K562 (cell line): ENCODE measurements around the gene CDC42EP2. TPM values are rescaled to one million over a fixed set of nuclear protein-coding genes. Genes with fewer than 3 reads are reported as not detected.

Experiments used
- CBFB ChIP-seq: sonication (generic); formaldehyde crosslinking; IDR thresholded peaks from 2 replicates; pipeline ENCODE4 v1.4.0; 2020; ENCODE audit warnings: mild to moderate bottlenecking, missing genetic modification reagents
- CREB5 ChIP-seq: fragments of 250-450 bp; sonication (Bioruptor Pico); IDR thresholded peaks from 2 replicates; pipeline ENCODE4 v1.5.0; 2020; ENCODE audit warnings: mild to moderate bottlenecking
- CREM ChIP-seq: IDR thresholded peaks from 2 replicates; pipeline ENCODE4 v1.6.1; 2014; ENCODE audit warnings: antibody characterized with exemption, low read depth
- FOXJ3 ChIP-seq: sonication (generic); formaldehyde crosslinking; IDR thresholded peaks from 2 replicates; pipeline ENCODE4 v1.4.0; 2020; ENCODE audit warnings: mild to moderate bottlenecking, missing genetic modification reagents
- HSF4 ChIP-seq: fragments of 250-450 bp; sonication (Bioruptor Pico); IDR thresholded peaks from 2 replicates; pipeline ENCODE4 v2.1.2; 2022; ENCODE audit warnings: mild to moderate bottlenecking, moderate library complexity, borderline replicate concordance
- MCM5 ChIP-seq: fragments of 450-650 bp; IDR thresholded peaks from 2 replicates; pipeline ENCODE4 v1.6.1; 2016; ENCODE audit warnings: low read depth
- MYC ChIP-seq, 2 experiments: fragments of 250-450 bp in 1 of 2; sonication (Bioruptor Pico) in 1 of 2; IDR thresholded peaks; 2 replicates each; pipeline versions ENCODE4 v1.5.1 to v1.6.1; 2012 to 2021; ENCODE audit warnings: low read depth in 2 of 2, borderline replicate concordance in 1 of 2, improper control_type of control experiment in 1 of 2, low read length in 1 of 2, mild to moderate bottlenecking in 1 of 2, moderate library complexity in 1 of 2
- RBFOX2 ChIP-seq: fragments of 200-400 bp; formaldehyde crosslinking; IDR thresholded peaks from 2 replicates; pipeline ENCODE4 v1.6.1; 2017; ENCODE audit warnings: low read depth, mild to moderate bottlenecking, low read length, moderate library complexity
- RCOR1 ChIP-seq, 2 experiments: IDR thresholded peaks; 2 replicates each; pipeline ENCODE4 v1.6.1; 2012; ENCODE audit warnings: low read depth in 2 of 2, low read length in 2 of 2, borderline replicate concordance in 1 of 2, improper control_type of control experiment in 1 of 2
- SAFB ChIP-seq: fragments of 200-400 bp; formaldehyde crosslinking; IDR thresholded peaks from 2 replicates; pipeline ENCODE4 v1.6.1; 2017; ENCODE audit warnings: low read depth, low read length, borderline replicate concordance
- SMAD3 ChIP-seq: fragments of 450-650 bp; formaldehyde crosslinking; conservative IDR thresholded peaks from 2 replicates; pipeline ENCODE4 v1.4.0; 2020; ENCODE audit warnings: mild to moderate bottlenecking
- TAL1 ChIP-seq: fragments of 450-650 bp; IDR thresholded peaks from 2 replicates; pipeline ENCODE4 v1.6.1; 2016; ENCODE audit warnings: mild to moderate bottlenecking
- TBL1XR1 ChIP-seq, 2 experiments: IDR thresholded peaks; 2 replicates each; pipeline ENCODE4 v1.6.1; 2012; ENCODE audit warnings: improper control_type of control experiment in 2 of 2, low read length in 2 of 2, mild to moderate bottlenecking in 1 of 2
- TCF7 ChIP-seq: sonication (generic); IDR thresholded peaks from 2 replicates; pipeline ENCODE4 v1.6.1; 2016; ENCODE audit warnings: antibody characterized with exemption, borderline replicate concordance
- TFAM ChIP-seq: fragments of 250-450 bp; sonication (Bioruptor Pico); conservative IDR thresholded peaks from 2 replicates; pipeline ENCODE4 v1.5.0; 2021; ENCODE audit warnings: mild to moderate bottlenecking, moderate library complexity
- THRAP3 ChIP-seq: fragments of 450-650 bp; IDR thresholded peaks from 2 replicates; pipeline ENCODE4 v1.6.1; 2016; ENCODE audit warnings: mild to moderate bottlenecking, inconsistent platforms, borderline replicate concordance
- U2AF1 ChIP-seq: fragments of 200-400 bp; formaldehyde crosslinking; optimal IDR thresholded peaks from 2 replicates; pipeline ENCODE3; 2017; ENCODE audit warnings: mild to moderate bottlenecking, low read depth, low read length, moderate library complexity
- ZFPM2 ChIP-seq: fragments of 250-450 bp; sonication (Bioruptor Pico); IDR thresholded peaks from 2 replicates; pipeline ENCODE4 v1.5.1; 2022; ENCODE audit warnings: mild to moderate bottlenecking
- ZNF280A ChIP-seq: fragments of 450-650 bp; IDR thresholded peaks from 2 replicates; pipeline ENCODE4 v1.6.1; 2018; ENCODE audit warnings: mild to moderate bottlenecking, low read depth; ENCODE audit not compliant: partially characterized antibody
- ZNF592 ChIP-seq: fragments of 450-650 bp; IDR thresholded peaks from 2 replicates; pipeline ENCODE4 v1.6.1; 2017; ENCODE audit warnings: antibody characterized with exemption, mild to moderate bottlenecking
- ZNF668 ChIP-seq: fragments of 250-450 bp; sonication (Bioruptor Pico); IDR thresholded peaks from 2 replicates; pipeline ENCODE4 v1.8.0; 2022; ENCODE audit warnings: mild to moderate bottlenecking, inconsistent platforms
- polyA plus RNA-seq, 8 experiments: library from polyadenylated mRNA; depleted of rRNA in 4 of 8; stranded (reverse) in 5 of 8; unstranded in 3 of 8; fragments of >200 nt; fragmentation: Nextera tagmentation in 2 of 8; fragmentation: Illumina TruSeq in 1 of 8; extraction: Ambion mirVana in 2 of 8; extraction: Trizol in 1 of 8; gene quantifications; 2 replicates each; pipeline versions ENCODE4 v1.2.1 to v1.2.3, GENCODE V29; 2011 to 2014; ENCODE audit warnings: inconsistent platforms in 1 of 8, missing spikeins in 1 of 8
- total RNA-seq, 7 experiments: library from RNA; depleted of rRNA in 6 of 7; stranded (reverse); fragments of >200 nt in 6 of 7; fragmentation: Illumina TruSeq in 2 of 7; extraction: Trizol in 2 of 7; gene quantifications; 2 replicates each; pipeline versions ENCODE4 v1.2.1 to v1.2.3, GENCODE V29; 2011 to 2021; ENCODE audit warnings: low replicate concordance in 1 of 7

CDC42EP2 gene
- total and polyA plus RNA-seq, 9 of the 15 experiments (the other 6 are each of a cell fraction or from before 2014, with no cell fraction given): 0.27 to 3.5 (median 0.83) TPM; not detected in 1

GRCh38 chr11:65274735-65275682 lies 39.7 kb upstream of the CDC42EP2 start (continued):
- TF ChIP-seq THRAP3: no peak
- peak in 1 of 2 experiments; percentile 59; a peak in 2 of 4 replicates for TF ChIP-seq TBL1XR1 (IDR thresholded peaks at IDR 0.05; ENCODE audit: low read length in 2 of 2)
- TF ChIP-seq TFAM: no peak
- TF ChIP-seq ZFPM2 (CRISPR knock-in tag): no peak
- peak; percentile 66; the same call in 1 of the 2 replicates for TF ChIP-seq MYC (IDR thresholded peaks at IDR 0.05; ENCODE audit: low read depth, low read length)
- no peak for TF ChIP-seq MYC (CRISPR knock-in tag; IDR thresholded peaks at IDR 0.05; ENCODE audit: borderline replicate concordance, low read depth)
- no peak for TF ChIP-seq TCF7
- TF ChIP-seq CREM: peak; percentile 53; the same call in 1 of the 2 replicates
- TF ChIP-seq TAL1: no peak
- no peak for TF ChIP-seq HSF4 (CRISPR knock-in tag)
- TF ChIP-seq RBFOX2: no peak
- no peak for TF ChIP-seq FOXJ3 (CRISPR knock-in tag)
- no peak for TF ChIP-seq SAFB
- peak in 1 of 2 experiments; percentile 72; a peak in 2 of 4 replicates for TF ChIP-seq RCOR1 (IDR thresholded peaks at IDR 0.05; ENCODE audit: borderline replicate concordance in 1 of 2, low read depth in 2 of 2, low read length in 2 of 2)
- TF ChIP-seq CBFB (CRISPR knock-in tag): no peak
- no peak for TF ChIP-seq U2AF1
- TF ChIP-seq SMAD3 (CRISPR knock-in tag): no peak
- TF ChIP-seq CREB5: no peak
- 0 out of 2 replicates have a peak, but pooled peaks have one; percentile 49 for TF ChIP-seq ZNF592
- no peak for TF ChIP-seq MCM5
- no peak for TF ChIP-seq ZNF280A
- no peak for TF ChIP-seq ZNF668 (CRISPR knock-in tag)
